HTERT RPE-1 (cell line): ENCODE measurements around the gene NANOS2.
"Not testable (repeated sequence)": the region's sequence is repeated elsewhere in the genome, so short reads cannot be mapped to it uniquely, and the experiment has no call there.

ENCODE experiments used
- in situ Hi-C: fragments of 300-500 bp; cut with MboI; formaldehyde crosslinking; loops from 4 replicates; pipeline ENCODE4 v1.14.3; 2020; ENCODE audit warnings: low sequenced_read_pairs

NANOS2 gene

GRCh38 chr19:45897261-45897812 lies 17.2 kb downstream of the NANOS2 start:
- in situ Hi-C loops, result no loop called here

- in situ Hi-C loops, result not testable (repeated sequence)
Observed at GRCh38 chr19:45895983-45896599, 18.5 kb downstream of the NANOS2 start.

GRCh38 chr19:45895519-45895972 lies 19.0 kb downstream of the NANOS2 start:
- in situ Hi-C loops, result no loop called here

- in situ Hi-C loops, result no loop called here
Observed at GRCh38 chr19:45890877-45891276, 23.7 kb downstream of the NANOS2 start.

GRCh38 chr19:45889210-45889885 lies 25.2 kb downstream of the NANOS2 start:
- in situ Hi-C loops, result no loop called here

- in situ Hi-C loops, result no loop called here
Observed at GRCh38 chr19:45887200-45887710, 27.3 kb downstream of the NANOS2 start.

- in situ Hi-C loops, result no loop called here
Observed at GRCh38 chr19:45886427-45887199, 28.0 kb downstream of the NANOS2 start.

GRCh38 chr19:45885556-45886426 lies 28.8 kb downstream of the NANOS2 start, which contains the start of gene IRF2BP1:
Gene IRF2BP1, minus strand, starts transcription at chr19:45886141. Its CDS starts 367 bp downstream, at chr19:45885774.
- in situ Hi-C loops, result no loop called here

GRCh38 chr19:45884682-45885555 lies 29.7 kb downstream of the NANOS2 start:
- in situ Hi-C loops, result no loop called here

GRCh38 chr19:45883881-45884681 lies 30.5 kb downstream of the NANOS2 start:
- in situ Hi-C loops, result no loop called here

- in situ Hi-C loops, result no loop called here
Observed at GRCh38 chr19:45883586-45883880, 31.0 kb downstream of the NANOS2 start.

- in situ Hi-C loops, result no loop called here
Observed at GRCh38 chr19:45882652-45883585, 31.7 kb downstream of the NANOS2 start.

GRCh38 chr19:45881909-45882528 lies 32.6 kb downstream of the NANOS2 start:
- in situ Hi-C loops, result no loop called here

GRCh38 chr19:45881082-45881908 lies 33.3 kb downstream of the NANOS2 start:
- in situ Hi-C loops, result no loop called here

GRCh38 chr19:45879971-45880370 lies 34.6 kb downstream of the NANOS2 start:
- in situ Hi-C loops, result no loop called here

- in situ Hi-C loops, result no loop called here
Observed at GRCh38 chr19:45879055-45879454, 35.5 kb downstream of the NANOS2 start.
